Stomach smooth muscle (tissue), 2 donors: ENCODE data around the gene PXMP4.

Source experiments
- H3K27ac ChIP-seq: one replicate; pipeline ENCODE4 v1.7.0; 2013; ENCODE audit warnings: mild to moderate bottlenecking, low read length, inconsistent platforms
- H3K27me3 ChIP-seq, 2 donors: one replicate each; pipeline ENCODE4 v1.7.0; 2013; ENCODE audit warnings: low read length in 2 of 2; ENCODE audit not compliant: insufficient read depth in 2 of 2, control insufficient read depth in 1 of 2
- H3K36me3 ChIP-seq, 2 donors: one replicate each; pipeline ENCODE4 v1.7.0; 2013; ENCODE audit warnings: low read length in 2 of 2; ENCODE audit not compliant: control insufficient read depth in 2 of 2, insufficient read depth in 2 of 2
- H3K4me1 ChIP-seq: one replicate; pipeline ENCODE4 v1.7.0; 2013; ENCODE audit warnings: low read length; ENCODE audit not compliant: control insufficient read depth, insufficient read depth
- H3K4me3 ChIP-seq, 2 donors: one replicate each; pipeline ENCODE4 v1.7.0; 2013; ENCODE audit warnings: low read length in 2 of 2
- H3K9ac ChIP-seq, 2 donors: one replicate each; pipeline ENCODE4 v1.7.0; 2013; ENCODE audit warnings: low read length in 2 of 2, mild to moderate bottlenecking in 1 of 2
- H3K9me3 ChIP-seq, 2 donors: one replicate each; pipeline ENCODE4 v1.7.0; 2013; ENCODE audit warnings: low read length in 2 of 2; ENCODE audit not compliant: control insufficient read depth in 2 of 2
- donor health status: healthy.
- donor health status: Pancreatic carcinoma.

PXMP4 gene

DNA sequence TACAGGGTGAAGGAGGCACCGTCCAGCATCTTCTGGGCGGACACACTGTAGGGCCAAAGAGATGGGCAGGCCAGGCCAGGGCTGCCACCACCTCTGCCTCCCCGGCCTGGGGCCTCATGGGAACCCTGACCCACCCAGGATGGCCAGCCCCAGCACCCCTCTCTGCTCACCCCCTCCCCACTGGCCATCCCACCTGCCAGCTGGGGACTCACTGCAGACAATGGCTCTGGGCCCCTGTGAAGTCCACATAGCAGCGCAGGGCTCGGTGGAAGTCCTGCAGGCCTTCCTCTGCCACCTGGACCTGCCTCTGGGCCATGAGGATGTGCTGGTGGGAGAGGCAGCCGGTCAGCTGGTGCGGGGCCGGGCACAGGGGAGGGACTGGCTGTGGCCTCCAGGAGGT lies 61.6 kb downstream of the PXMP4 start:
- peaks cover 14 to 17% of the 10 kb centered on the region in 2 donors for H3K36me3 ChIP-seq
- no peak overlapping the region for H3K27ac ChIP-seq

DNA sequence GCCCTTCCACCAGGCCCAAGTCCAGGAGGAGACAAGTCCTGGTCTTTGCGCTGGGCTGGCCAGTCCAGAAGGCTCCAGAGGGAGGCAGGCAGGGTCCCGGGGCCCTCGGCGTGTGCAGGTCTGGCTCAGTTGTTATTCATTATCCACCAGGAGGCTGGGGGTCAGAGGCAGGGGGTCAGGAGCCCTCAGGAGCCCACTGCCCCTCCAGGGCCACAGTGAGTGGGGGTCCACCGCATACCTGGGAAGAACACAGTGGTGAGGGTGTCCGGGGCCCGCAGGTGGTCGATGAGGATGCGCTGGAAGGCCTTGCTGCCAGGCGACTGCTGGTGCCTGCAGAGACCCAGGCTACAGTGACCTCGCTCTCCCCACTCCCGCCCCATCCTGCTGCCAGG lies 62.4 kb downstream of the PXMP4 start:
- Histone ChIP-seq H3K27ac (no peak overlapping the region), H3K9me3 (no peaks in the 10 kb centered on the region), H3K4me3 (no peak overlapping the region), H3K36me3 (peaks cover 14 to 17% of the 10 kb centered on the region in 2 donors), H3K9ac (no peak overlapping the region), H3K4me1 (peaks cover 20% of the 10 kb centered on the region), H3K27me3 (no peaks in the 10 kb centered on the region)

More for the DNA sequence above, 61.6 kb downstream of the PXMP4 start:
- no peak overlapping the region for H3K4me3 ChIP-seq
- no peaks in the 10 kb centered on the region for H3K9me3 ChIP-seq
- H3K27me3 ChIP-seq, result no peaks in the 10 kb centered on the region
- H3K9ac ChIP-seq, result no peak overlapping the region
- peaks cover 18% of the 10 kb centered on the region for H3K4me1 ChIP-seq

DNA sequence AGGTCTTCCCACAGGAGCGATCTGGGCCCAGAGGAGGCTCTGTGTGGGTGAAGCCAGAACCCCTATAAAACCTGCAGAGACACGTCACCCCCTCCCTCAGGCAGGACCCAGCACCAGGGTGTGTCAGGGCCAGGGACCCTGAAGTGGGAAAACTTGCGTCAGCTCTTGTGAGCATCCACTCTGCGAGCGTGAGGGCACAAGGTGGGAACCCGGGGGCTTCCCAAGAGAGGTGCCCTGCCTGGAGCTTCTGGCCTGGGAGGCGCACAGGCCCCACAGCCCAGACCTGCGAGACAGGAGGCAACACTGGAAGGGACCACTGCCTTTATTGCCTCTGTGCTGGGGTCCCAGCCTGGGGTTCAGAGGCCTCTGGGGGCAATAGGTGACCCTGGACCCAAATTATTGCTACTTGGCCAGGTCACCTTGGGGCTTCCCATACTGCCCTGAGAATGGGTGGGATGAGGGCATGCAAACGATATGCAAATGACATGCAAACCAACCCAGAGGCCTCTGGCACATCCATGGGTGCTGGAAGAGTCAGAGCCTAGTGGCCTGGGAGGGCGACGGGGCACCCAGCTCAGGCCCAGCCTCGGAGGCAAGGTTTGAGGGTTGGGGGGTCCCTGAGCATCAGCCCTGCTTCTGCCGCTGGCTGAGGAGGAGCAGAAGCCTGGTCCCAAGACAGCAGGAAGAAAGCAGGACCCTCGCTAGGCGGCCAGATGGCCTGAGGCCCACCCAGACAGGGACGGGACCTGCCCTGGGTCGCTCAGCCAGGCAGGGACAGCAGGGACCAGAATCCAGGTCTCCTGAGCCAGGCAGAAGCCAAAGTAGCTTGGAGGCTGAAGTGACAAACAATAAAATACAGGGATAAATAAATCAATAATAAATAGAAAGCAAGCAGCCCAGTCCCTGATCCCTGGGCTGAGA lies 63.1 kb downstream of the PXMP4 start:
- H3K27ac ChIP-seq, result no peak overlapping the region

DNA sequence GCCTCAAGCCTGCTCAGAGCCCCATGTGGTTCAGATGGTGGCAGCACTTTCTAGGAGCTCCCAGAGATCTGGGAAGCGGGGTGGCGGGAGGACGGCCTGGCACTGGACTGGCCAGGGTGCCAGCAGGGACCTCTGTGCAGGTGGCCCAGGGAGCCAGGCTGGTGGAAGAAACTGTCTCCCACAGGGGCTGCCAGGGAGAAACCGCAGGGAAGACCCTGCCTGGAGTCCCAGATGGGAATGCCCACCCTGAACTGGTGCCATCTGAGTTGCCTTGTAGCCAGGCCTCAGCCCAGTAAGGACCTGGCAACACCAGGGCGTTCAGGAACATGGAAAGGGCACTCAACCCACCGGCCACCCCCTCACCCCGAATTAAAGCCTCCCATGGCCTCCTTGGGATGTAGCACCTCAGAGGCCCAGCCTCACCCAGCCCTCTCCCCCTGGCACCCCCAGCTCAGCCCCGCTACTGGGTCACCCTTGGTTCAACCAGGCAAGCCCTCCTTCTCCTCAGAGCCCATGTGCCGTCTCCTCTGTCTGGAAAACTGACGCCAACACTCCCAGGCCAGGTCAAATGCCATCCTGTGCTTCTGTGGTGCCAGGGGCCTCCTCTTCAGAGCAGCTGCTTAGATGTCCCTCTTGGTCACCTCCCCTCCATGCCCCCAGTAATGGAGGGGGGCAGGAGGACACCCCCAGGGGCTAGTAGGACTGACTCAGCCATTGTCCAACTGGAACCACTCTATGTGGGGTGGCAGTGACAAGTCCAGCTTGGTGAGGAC lies 63.9 kb downstream of the PXMP4 start:
- peaks cover 12% of the 10 kb centered on the region for H3K4me1 ChIP-seq
- no peak overlapping the region for H3K27ac ChIP-seq
- no peak overlapping the region for H3K9ac ChIP-seq
- H3K4me3 ChIP-seq, result no peak overlapping the region
- H3K9me3 ChIP-seq, result no peaks in the 10 kb centered on the region
- H3K27me3 ChIP-seq, result no peaks in the 10 kb centered on the region
- peaks cover 14 to 17% of the 10 kb centered on the region in 2 donors for H3K36me3 ChIP-seq

More for the DNA sequence above, 63.1 kb downstream of the PXMP4 start:
- Histone ChIP-seq H3K27me3 (no peaks in the 10 kb centered on the region), H3K4me3 (no peak overlapping the region), H3K4me1 (peaks cover 14% of the 10 kb centered on the region), H3K9me3 (no peaks in the 10 kb centered on the region), H3K9ac (no peak overlapping the region), H3K36me3 (peaks cover 14 to 17% of the 10 kb centered on the region in 2 donors)

DNA sequence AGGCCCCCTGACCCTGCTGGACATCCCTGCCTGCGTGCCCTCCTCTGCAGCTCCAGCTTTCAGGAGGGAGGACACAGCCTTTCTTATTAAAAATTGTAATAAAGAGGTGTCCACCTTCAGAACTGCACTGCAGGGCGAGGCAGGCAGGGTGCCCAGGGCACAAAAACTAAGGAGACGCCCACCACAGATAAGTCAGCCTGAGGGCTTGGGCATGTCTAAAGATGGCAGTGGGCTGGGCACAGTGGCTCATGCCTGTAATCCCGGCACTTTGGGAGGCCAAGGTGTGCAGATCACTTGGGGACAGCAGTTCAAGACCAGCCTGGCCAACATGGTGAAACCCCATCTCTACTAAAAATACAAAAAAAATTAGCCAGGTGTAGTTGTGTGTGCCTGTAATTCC lies 64.9 kb downstream of the PXMP4 start:
- Histone ChIP-seq H3K4me3 (no peak overlapping the region), H3K27me3 (no peaks in the 10 kb centered on the region), H3K27ac (no peak overlapping the region), H3K9me3 (no peaks in the 10 kb centered on the region), H3K9ac (no peak overlapping the region), H3K4me1 (peaks cover 12% of the 10 kb centered on the region), H3K36me3 (peaks cover 11 to 17% of the 10 kb centered on the region in 2 donors)

- H3K27ac ChIP-seq, result no peak overlapping the region
- no peaks in the 10 kb centered on the region for H3K9me3 ChIP-seq
Observed at GRCh38 chr20:33654680-33655161, 65.4 kb downstream of the PXMP4 start.

GRCh38 chr20:33653900-33654596 lies 66.1 kb downstream of the PXMP4 start:
- Histone ChIP-seq H3K4me1 (peaks cover 17% of the 10 kb centered on the region), H3K9ac (peak overlapping the region; percentile 52 to 73), H3K4me3 (peak overlapping the region in 1 of 2 donors; percentile 64), H3K27ac (no peak overlapping the region), H3K27me3 (no peaks in the 10 kb centered on the region), H3K9me3 (no peaks in the 10 kb centered on the region), H3K36me3 (peaks cover 7 to 12% of the 10 kb centered on the region in 2 donors)

More at GRCh38 chr20:33654680-33655161, 65.4 kb downstream of the PXMP4 start:
- Histone ChIP-seq H3K4me3 (no peak overlapping the region), H3K27me3 (no peaks in the 10 kb centered on the region), H3K36me3 (peaks cover 7 to 16% of the 10 kb centered on the region in 2 donors), H3K4me1 (peaks cover 12% of the 10 kb centered on the region), H3K9ac (no peak overlapping the region)

- H3K9me3 ChIP-seq, result no peaks in the 10 kb centered on the region
- H3K4me1 ChIP-seq, result peaks cover 24% of the 10 kb centered on the region
- peak overlapping the region; percentile 52 to 73 for H3K9ac ChIP-seq
- H3K27ac ChIP-seq, result peak overlapping the region; percentile 31
- H3K4me3 ChIP-seq, result peak overlapping the region; percentile 64 to 67
- H3K27me3 ChIP-seq, result no peaks in the 10 kb centered on the region
- H3K36me3 ChIP-seq, result peaks cover 4 to 9% of the 10 kb centered on the region in 2 donors
Observed at GRCh38 chr20:33653218-33653899, 66.8 kb downstream of the PXMP4 start.
